Endothelial cell of umbilical vein (primary cell): ENCODE data around the gene CAND2.

ENCODE experiments used
- EZH2 ChIP-seq: IDR thresholded peaks from 2 replicates; pipeline ENCODE4 v1.6.1; 2012; ENCODE audit warnings: borderline replicate concordance, low read depth, mild to moderate bottlenecking, moderate library complexity, low read length, inconsistent platforms; ENCODE audit not compliant: severe bottlenecking
- GATA2 ChIP-seq: IDR thresholded peaks from 2 replicates; pipeline ENCODE4 v1.7.0; 2011; ENCODE audit warnings: low read depth, mild to moderate bottlenecking, moderate library complexity, mixed read lengths, low read length; ENCODE audit not compliant: insufficient read length, insufficient read depth
- MYC ChIP-seq: IDR thresholded peaks from one replicate; pipeline ENCODE4 v1.6.1; 2011; ENCODE audit warnings: mild to moderate bottlenecking, low read depth, low read length
- POLR2A ChIP-seq: IDR thresholded peaks from 2 replicates; pipeline ENCODE4 v1.6.1; 2012; ENCODE audit warnings: low read depth, mild to moderate bottlenecking, control low read depth, low read length
- POLR2AphosphoS5 ChIP-seq: IDR thresholded peaks from 2 replicates; pipeline ENCODE4 v1.6.1; 2012; ENCODE audit warnings: low read depth, mild to moderate bottlenecking, control low read depth, low read length, moderate library complexity; ENCODE audit not compliant: insufficient read depth
- TF ChIP-seq, protein P1 (sequence below), 2 donors: IDR thresholded peaks; 1 replicate in 1 of 2; 2 replicates in 1 of 2; pipeline ENCODE4 v1.5.1; 2011; ENCODE audit warnings: low read length in 2 of 2, mild to moderate bottlenecking in 2 of 2, moderate library complexity in 2 of 2, control low read depth in 1 of 2, inconsistent platforms in 1 of 2, low read depth in 1 of 2; ENCODE audit not compliant: insufficient read depth in 1 of 2; ENCODE audit errors: extremely low read depth in 1 of 2

DNA sequence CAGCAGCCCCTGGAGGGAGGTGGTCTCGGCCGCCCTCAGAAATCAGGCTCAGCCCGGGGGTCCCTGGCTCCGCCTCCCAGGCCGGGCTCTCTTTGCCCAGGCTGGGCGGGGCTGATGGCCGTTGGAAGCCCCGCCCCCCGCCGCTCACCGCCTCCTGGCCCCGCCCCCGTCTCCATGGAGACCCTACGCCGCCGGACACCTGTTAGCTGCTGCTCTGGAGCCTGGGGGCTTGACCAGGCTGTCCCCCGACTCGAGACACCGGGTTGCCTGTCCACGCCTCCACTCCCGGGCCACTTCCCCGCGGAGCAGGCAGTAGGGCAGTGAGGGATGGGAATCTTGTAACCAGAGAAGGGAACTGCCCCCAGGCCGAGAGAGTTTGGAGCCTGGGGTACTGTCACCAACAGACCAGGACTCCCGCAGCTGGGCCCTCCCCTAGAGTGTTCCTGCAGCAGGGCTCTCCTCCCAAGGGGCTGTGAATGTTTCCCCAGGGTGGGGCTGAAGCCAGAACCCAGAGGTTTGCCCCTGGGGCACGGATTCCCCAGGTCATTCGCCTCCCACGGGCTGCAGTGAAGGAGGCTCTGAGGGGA, 72.6 kb downstream of the CAND2 start:
- TF ChIP-seq, protein P1, sequence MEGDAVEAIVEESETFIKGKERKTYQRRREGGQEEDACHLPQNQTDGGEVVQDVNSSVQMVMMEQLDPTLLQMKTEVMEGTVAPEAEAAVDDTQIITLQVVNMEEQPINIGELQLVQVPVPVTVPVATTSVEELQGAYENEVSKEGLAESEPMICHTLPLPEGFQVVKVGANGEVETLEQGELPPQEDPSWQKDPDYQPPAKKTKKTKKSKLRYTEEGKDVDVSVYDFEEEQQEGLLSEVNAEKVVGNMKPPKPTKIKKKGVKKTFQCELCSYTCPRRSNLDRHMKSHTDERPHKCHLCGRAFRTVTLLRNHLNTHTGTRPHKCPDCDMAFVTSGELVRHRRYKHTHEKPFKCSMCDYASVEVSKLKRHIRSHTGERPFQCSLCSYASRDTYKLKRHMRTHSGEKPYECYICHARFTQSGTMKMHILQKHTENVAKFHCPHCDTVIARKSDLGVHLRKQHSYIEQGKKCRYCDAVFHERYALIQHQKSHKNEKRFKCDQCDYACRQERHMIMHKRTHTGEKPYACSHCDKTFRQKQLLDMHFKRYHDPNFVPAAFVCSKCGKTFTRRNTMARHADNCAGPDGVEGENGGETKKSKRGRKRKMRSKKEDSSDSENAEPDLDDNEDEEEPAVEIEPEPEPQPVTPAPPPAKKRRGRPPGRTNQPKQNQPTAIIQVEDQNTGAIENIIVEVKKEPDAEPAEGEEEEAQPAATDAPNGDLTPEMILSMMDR (IDR thresholded peaks at IDR 0.05; ENCODE audit: extremely low read depth in 1 of 2, insufficient read depth in 1 of 2, low read depth in 1 of 2, low read length in 2 of 2) = no peak
- TF ChIP-seq POLR2AphosphoS5 (no peak), POLR2A (no peak), MYC (no peak), EZH2 (no peak), GATA2 (no peak)
